HG02885 (cell line): ENCODE measurements around the gene AKR1D1.
"Not testable (repeated sequence)": the region's sequence is repeated elsewhere in the genome, so short reads cannot be mapped to it uniquely, and the experiment has no call there.

Experiments used
- ATAC-seq: cut with Tn5 transposase; IDR thresholded peaks from one replicate; pipeline ENCODE4 v1.9.1; 2021; ENCODE audit warnings: mild to moderate bottlenecking; ENCODE audit not compliant: unreplicated experiment, poor library complexity

Gene AKR1D1

GRCh38 chr7:138116892-138117291 is 40.6 kb downstream of the AKR1D1 start:
- ATAC-seq = no peak

DNA sequence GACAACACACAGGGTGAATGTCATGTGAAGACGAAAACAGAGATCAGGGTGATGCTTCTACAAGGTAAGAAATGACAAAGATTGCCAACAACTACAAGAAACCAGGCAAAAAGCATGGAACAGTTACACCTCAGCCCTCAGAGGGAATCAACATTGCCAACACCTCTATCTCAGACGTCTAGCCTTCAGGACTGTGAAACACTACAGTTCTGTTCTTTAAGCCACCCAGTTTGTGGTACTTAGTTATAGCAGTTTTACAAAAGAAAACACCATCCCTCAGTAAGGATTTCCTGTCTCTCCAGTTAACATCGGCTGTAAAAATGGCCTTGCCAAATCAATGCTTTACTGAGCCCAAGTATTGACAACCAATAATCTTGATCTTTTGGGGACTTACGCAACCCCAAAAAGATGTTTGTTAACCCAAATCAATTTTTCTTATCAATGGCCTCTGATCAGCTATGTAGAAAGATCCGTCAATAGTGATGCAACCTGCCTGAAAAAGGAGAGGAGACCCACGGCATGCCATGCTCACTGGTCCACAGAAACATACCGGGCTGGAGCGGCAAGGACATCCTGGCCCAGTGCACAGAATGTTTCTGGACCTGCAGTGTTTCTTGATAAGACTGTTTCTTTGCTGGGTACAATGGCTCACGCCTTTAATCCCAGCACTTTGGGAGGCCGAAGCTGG is 44.0 kb downstream of the AKR1D1 start:
- ATAC-seq = no peak

GRCh38 chr7:138122162-138122561 is 45.9 kb downstream of the AKR1D1 start:
- no peak for ATAC-seq

DNA sequence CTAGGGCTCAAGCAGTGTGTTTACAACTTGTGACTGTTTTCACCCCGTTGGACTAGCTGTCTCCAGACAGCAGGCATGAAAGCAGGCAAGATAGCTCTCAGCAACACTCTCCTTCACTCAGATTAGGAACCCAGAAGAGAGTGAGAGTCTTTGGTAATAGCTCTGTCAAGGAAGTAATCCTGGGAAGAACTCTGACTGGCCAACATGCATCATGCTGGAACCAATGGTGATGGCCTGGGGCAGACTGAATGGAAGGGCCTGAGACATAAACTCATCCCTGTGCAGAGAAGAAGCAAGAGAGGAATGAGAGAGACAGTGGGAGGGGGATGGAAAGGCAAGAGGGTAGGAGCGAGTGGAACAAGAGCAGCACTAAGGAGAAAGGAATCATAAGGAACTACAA is 48.9 kb downstream of the AKR1D1 start:
- no peak for ATAC-seq

DNA sequence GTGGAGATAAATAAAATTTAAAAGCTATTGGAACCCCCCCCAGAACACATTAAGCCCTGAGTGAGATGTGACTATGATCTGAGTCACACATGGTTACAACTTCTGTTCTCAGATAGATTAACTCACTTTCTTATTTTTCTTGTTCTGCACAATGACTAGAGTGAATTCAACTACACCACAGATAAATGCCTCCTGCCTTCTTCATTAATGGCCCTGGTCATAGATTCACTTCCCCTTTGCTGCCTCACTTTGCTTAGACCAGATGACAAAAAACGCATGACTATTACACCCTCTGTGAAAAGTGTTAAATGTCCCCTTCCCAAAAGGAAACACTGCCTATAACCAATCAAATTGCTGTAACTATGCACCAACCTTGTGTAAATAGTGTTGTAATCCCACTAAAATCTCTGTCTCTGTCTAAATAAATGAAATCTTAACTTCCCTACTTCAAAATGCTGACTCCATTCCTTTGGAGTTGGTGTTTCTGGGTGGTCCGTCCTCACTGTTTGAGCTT is 49.4 kb downstream of the AKR1D1 start:
- peak; percentile 93 for ATAC-seq

DNA sequence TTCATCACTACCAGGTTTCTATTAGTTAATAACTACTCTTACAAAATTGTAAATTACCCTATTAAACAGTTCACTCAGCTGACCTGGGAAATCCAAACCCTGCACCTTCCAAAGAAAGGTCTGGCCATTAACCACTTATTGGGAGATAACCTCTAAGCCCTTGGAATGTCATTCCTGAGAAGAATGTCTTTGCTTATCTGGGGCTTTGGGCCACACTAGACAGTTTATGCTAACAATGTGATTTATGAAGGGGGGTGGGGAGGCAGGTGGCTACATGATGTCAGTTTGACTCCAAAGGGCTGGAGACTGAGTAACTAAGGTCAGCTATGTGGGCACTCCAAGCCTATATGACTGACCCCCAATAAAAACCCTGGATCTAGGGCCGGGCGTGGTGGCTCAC is 50.7 kb downstream of the AKR1D1 start:
- ATAC-seq = no peak

- no peak for ATAC-seq
Measured at GRCh38 chr7:138127996-138128395, 51.7 kb downstream of the AKR1D1 start.

DNA sequence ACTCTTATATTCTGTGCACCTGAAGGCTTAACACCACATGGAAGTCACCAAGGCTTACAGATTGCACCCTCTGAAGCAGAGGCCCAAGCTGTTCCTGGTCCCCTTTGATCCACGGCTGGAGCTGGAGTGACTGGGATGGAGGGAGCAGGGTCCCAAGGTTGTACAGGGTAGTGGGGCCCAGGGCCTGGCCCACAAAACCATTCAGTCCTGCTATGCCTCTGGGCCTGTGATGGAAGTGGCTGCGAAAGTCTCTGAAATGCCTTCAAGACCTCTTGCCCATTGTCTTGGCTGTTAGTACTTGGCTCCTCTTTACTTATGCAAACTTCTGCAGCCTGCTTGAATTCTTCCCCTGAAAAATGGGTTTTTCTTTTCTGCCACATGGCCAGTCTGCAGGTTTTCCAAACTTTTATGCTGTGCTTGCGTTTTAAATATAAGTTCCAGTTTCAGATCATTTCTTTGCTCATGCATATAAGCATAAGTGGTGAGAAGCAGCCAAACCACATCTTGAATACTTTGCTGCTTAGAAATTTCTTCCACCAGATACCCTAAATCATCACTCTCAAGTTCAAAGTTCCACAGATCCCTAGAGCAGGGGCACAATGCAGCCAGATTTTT is 53.4 kb downstream of the AKR1D1 start:
- ATAC-seq = no peak

DNA sequence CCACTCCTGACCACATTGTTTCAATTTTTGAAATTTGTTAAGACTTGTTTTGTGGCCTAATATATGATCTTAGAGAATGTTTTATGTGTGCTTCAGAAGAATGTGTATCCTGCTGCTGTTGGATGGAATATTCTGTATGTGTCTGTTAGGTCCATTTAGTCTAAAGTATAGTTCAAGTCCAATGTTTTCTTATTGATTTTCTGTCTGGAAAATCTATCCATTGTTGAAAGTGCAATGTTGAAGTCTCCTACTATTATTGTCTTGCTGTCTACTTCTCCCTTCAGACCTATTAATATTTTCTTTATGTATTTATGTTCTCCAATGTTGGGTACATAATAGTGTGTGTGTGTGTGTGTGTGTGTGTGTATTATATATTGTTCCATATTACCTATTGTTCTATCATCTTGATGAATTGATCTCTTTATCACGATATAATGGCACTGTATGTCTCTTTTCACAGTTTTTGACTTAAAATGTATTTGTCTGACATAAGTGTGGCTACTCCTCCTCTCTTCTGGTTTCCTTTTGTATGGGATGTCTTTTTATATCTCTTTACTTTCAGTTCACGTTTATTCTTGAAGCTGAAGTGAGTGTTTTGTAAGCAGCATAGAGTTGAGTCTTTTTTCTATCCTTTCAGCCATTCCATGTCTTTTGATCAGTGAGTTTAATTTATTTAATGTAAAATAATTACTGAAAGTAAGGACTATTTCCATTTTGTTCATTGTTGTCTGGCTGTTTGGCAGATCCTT is 61.3 kb downstream of the AKR1D1 start:
- peak; percentile 88 for ATAC-seq

DNA sequence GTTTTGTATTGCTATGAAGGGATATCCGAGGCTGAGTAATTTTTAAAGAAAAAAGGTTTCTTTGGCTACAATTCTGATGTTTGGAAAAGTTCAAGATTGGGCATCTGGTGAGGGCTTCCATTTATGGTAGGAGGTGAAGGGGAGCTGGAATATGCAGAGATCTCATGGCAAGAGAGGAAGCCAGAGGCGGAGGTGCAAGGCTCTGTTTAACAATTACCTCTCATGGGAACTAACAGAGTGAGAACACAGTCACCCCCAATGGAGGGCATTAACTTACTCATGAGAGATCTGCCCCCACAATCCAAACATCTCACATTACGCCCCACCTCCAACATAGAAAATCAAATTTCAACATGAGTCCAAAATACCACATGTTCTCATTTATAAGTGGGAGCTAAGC is 62.0 kb downstream of the AKR1D1 start:
- peak; percentile 24 for ATAC-seq

GRCh38 chr7:138142583-138143201 is 66.4 kb downstream of the AKR1D1 start:
- ATAC-seq = no peak

- ATAC-seq = no peak
Measured at GRCh38 chr7:138144958-138145357, 68.7 kb downstream of the AKR1D1 start.

- not testable (repeated sequence) for ATAC-seq
Measured at GRCh38 chr7:138146221-138146620, 70.0 kb downstream of the AKR1D1 start.

- ATAC-seq = not testable (repeated sequence)
Measured at GRCh38 chr7:138146757-138147734, 70.8 kb downstream of the AKR1D1 start.

DNA sequence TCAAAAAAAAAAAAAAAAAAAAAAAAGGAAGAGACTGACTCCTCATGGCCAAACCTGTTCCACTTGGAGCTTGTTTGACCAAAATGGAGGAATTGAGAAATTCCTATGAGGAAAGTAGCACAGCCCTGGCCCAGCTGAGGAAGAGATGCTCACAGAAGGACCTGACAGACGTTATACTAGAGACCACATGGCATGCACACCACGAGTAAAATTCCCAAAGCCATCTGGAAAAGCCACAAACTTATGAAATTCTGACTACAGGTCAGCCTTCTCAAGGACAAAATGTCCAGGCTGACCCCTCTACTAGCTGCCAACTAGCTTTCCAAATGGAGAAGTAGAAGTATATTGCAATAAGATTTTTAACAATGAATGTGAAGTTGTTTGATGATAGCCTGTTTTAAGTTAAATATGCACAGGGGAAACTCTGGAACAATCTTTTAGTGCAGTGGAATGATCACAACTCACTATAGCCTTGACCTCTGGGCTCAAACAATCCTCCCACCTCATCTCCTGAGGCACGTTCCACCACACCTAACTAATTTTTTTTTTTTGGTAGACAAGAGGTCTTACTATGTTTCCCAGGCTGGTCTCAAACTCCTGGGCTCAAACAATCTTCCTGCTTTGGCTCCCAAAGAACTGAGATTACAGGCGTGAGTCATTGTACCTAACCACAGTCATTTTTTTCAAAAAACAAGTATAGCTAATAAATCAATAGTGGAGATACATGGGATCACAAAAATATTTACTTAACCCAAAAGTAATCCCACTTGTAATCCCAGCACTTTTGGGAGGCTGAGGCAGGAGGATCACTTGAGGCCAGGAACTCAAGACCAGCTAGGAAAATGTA is 75.7 kb downstream of the AKR1D1 start:
- no peak for ATAC-seq

DNA sequence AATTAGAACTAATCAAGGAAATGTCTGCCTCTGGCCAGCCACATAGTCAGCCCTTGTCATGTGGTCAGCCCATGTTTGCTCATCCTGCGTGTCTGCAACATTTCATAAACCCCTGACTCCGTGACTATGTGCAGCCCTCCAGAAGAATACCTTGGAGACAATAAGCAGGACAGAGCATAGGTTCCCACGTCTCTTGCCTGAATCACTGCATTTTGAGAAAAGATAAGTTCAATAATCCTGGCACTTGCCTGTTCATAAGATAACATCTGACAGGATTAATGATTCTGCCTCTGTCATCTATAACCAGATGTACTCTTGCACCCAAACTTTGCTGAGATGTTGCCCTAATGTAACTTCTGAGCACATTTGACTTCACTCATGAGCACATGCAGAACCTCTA is 78.4 kb downstream of the AKR1D1 start:
- no peak for ATAC-seq

DNA sequence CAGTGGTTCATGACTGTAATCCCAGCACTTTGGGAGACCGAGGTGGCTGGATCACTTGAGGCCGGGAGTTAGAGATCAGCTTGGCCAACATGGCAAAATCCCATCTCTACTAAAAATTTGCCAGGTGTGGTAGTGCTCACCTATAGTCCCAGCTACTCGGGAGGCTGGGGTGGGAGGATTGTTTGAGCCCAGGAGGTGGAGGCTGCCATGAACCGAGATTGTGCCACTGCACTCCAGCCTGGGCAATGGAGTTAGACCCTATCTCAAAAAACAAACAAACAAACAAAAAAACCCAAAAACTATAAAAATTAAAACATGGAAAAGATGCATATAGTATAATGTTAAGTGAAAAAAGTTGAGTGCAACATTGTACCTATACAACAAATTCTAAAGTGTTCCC is 81.4 kb downstream of the AKR1D1 start:
- no peak for ATAC-seq

DNA sequence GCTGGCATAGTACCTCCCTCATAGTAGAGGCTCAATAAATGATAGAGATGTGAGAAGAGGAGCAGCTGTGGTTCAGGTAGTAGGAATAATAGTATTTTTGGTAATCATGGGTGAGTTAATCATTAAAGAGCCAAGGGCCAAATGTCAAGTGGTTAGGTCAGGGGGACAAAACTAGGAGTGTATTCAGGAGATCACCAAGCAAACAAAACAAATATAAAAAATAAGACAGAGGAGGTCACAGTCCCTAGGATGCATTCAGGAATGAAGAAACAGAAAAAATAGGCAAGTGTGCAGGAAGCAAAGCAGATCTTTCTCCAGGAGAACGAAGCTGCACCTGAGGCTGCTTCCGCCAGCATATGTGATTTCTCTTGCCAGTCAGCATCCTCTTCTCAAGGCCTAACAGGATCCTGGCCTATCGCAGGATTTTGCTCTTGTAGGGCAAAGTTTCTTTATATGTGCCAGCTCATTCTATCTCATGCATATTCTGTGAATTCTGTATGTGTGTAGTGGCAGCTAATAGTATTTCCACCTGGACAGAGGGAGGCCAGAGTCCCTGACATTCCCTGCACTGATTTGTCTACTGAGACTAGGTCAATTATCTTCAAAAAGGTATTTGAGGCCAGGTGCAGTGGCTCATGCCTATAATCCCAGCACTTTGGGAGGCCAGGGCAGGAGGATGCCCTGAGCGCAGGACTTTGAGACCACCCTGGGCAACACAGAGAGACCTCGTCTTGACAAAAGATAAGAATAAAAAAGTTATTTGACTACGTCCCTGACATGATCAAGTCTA is 82.7 kb downstream of the AKR1D1 start:
- ATAC-seq = no peak
